ENCODE results near the gene GLTPD2. TPM values are rescaled to one million over a fixed set of nuclear protein-coding genes. Genes with fewer than 3 reads are reported as not detected.

GLTPD2 gene
- total RNA-seq, 2 donors from 2014 or later: 0.88 to 1.6 TPM

- WGBS, 2 experiments (ENCODE audit: insufficient coverage in 1 of 2, insufficient read length in 1 of 2): 88 to 93% methylated on average over 4 to 10 of the region's 10 CpGs
- no peaks in the 10 kb centered on the region for H3K4me1 Mint-ChIP-seq
- no peak overlapping the region for H3K4me3 Mint-ChIP-seq
- no peak overlapping the region for H3K27ac Mint-ChIP-seq
- H3K36me3 ChIP-seq (ENCODE audit: control insufficient read depth, insufficient read depth, low read length): no peaks in the 10 kb centered on the region
- H3K4me3 ChIP-seq (ENCODE audit: low read length): no peak overlapping the region
- no peaks in the 10 kb centered on the region for H3K9me3 ChIP-seq (ENCODE audit: control insufficient read depth, low read length)
- no peaks in the 10 kb centered on the region for H3K36me3 Mint-ChIP-seq (ENCODE audit: low read depth)
- H3K9ac ChIP-seq (ENCODE audit: extremely low read depth, low read length, poor library complexity, severe bottlenecking): no peak overlapping the region
- TF ChIP-seq CTCF (conservative IDR thresholded peaks at IDR 0.05): no peak
- no peak for DNase-seq
- H3K9me3 Mint-ChIP-seq: no peaks in the 10 kb centered on the region
- H3K27me3 Mint-ChIP-seq (ENCODE audit: insufficient read depth): peaks cover 3% of the 10 kb centered on the region
- H3K4me1 ChIP-seq (ENCODE audit: control insufficient read depth, insufficient read depth, low read length): no peaks in the 10 kb centered on the region
- no peaks in the 10 kb centered on the region for H3K27me3 ChIP-seq (ENCODE audit: control insufficient read depth, insufficient read depth, low read length, poor library complexity, severe bottlenecking)
- no peak overlapping the region for H3K27ac ChIP-seq (ENCODE audit: low read depth, low read length)
Observed at GRCh38 chr17:4759776-4760236, 29.0 kb upstream of the GLTPD2 start.

DNA sequence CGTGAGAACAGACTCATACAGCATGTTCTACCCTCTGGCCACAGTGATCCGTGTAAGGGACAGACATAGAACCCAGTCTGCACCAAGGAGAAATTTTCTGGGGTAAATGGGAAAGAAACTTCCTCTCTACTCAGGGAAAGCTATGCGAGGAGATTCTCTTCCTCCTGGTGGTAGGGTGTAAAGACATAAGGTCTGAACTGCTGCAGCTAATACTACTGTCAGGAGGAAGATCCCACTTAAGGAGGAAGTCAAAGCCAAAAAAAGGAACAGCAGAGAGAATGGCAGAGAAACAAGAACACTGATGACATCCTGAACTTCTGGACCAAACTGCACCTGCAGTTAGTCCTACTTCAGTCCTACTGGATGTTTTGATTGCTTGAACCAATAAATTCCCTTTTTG is 24.2 kb upstream of the GLTPD2 start:
- H3K36me3 ChIP-seq (ENCODE audit: control insufficient read depth, insufficient read depth, low read length): no peaks in the 10 kb centered on the region
- no peak overlapping the region for H3K27ac ChIP-seq (ENCODE audit: low read depth, low read length)
- TF ChIP-seq CTCF (conservative IDR thresholded peaks at IDR 0.05): no peak
- DNase-seq: no peak
- WGBS, 2 experiments (ENCODE audit: insufficient coverage in 1 of 2, insufficient read length in 1 of 2): 75 to 86% methylated on average over 2 to 3 of the region's 3 CpGs
- H3K27me3 ChIP-seq (ENCODE audit: control insufficient read depth, insufficient read depth, low read length, poor library complexity, severe bottlenecking): no peaks in the 10 kb centered on the region
- H3K4me1 Mint-ChIP-seq: no peaks in the 10 kb centered on the region
- no peak overlapping the region for H3K27ac Mint-ChIP-seq
- H3K27me3 Mint-ChIP-seq (ENCODE audit: insufficient read depth): peaks cover 6% of the 10 kb centered on the region
- H3K9me3 ChIP-seq (ENCODE audit: control insufficient read depth, low read length): no peaks in the 10 kb centered on the region
- H3K4me3 ChIP-seq (ENCODE audit: low read length): no peak overlapping the region
- no peak overlapping the region for H3K4me3 Mint-ChIP-seq
- no peaks in the 10 kb centered on the region for H3K4me1 ChIP-seq (ENCODE audit: control insufficient read depth, insufficient read depth, low read length)
- H3K9ac ChIP-seq (ENCODE audit: extremely low read depth, low read length, poor library complexity, severe bottlenecking): no peak overlapping the region
- no peaks in the 10 kb centered on the region for H3K36me3 Mint-ChIP-seq (ENCODE audit: low read depth)
- no peaks in the 10 kb centered on the region for H3K9me3 Mint-ChIP-seq

DNA sequence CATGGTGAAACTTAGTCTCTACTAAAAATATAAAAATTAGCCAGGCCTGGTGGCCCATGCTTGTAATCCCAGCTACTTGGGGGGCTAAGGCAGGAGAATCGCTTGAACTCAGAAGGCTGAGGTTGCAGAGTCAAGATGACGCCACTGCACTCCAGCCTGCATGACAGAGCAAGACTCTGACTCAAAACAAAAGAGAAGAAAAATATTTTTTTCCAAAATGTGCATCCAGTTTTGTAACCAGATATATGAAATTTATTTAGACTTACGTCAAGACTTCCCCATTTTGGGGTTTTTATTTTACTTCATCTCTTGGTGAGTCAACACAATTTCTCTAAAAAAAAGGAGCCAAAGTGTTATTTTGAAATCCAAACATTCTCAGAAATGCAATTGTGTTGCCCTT is 22.6 kb upstream of the GLTPD2 start:
- Mint-ChIP-seq H3K27ac (no peak overlapping the region), H3K36me3 (ENCODE audit: low read depth) (no peaks in the 10 kb centered on the region), H3K4me1 (no peaks in the 10 kb centered on the region), H3K27me3 (ENCODE audit: insufficient read depth) (peaks cover 6% of the 10 kb centered on the region), H3K9me3 (no peaks in the 10 kb centered on the region), H3K4me3 (no peak overlapping the region)
- no peak for TF ChIP-seq CTCF (conservative IDR thresholded peaks at IDR 0.05)
- H3K4me3 ChIP-seq (ENCODE audit: low read length): no peak overlapping the region
- no peak for DNase-seq
- H3K4me1 ChIP-seq (ENCODE audit: control insufficient read depth, insufficient read depth, low read length): no peaks in the 10 kb centered on the region
- no peak overlapping the region for H3K27ac ChIP-seq (ENCODE audit: low read depth, low read length)
- H3K9me3 ChIP-seq (ENCODE audit: control insufficient read depth, low read length): no peaks in the 10 kb centered on the region
- H3K9ac ChIP-seq (ENCODE audit: extremely low read depth, low read length, poor library complexity, severe bottlenecking): no peak overlapping the region
- H3K36me3 ChIP-seq (ENCODE audit: control insufficient read depth, insufficient read depth, low read length): no peaks in the 10 kb centered on the region
- WGBS, 2 experiments (ENCODE audit: insufficient coverage in 1 of 2, insufficient read length in 1 of 2): 86 to 91% methylated on average over 3 of the region's 3 CpGs
- H3K27me3 ChIP-seq (ENCODE audit: control insufficient read depth, insufficient read depth, low read length, poor library complexity, severe bottlenecking): no peaks in the 10 kb centered on the region

Data from endodermal cell (in vitro differentiated cells).